ENCODE data around the gene TPGS1.
A peak's percentile ranks its signal among the peaks of the same experiment; 100 is the strongest.

The TPGS1 gene

GRCh38 chr19:522726-523125, 15.4 kb downstream of the TPGS1 start:
- DNase-seq, result no peak

DNA sequence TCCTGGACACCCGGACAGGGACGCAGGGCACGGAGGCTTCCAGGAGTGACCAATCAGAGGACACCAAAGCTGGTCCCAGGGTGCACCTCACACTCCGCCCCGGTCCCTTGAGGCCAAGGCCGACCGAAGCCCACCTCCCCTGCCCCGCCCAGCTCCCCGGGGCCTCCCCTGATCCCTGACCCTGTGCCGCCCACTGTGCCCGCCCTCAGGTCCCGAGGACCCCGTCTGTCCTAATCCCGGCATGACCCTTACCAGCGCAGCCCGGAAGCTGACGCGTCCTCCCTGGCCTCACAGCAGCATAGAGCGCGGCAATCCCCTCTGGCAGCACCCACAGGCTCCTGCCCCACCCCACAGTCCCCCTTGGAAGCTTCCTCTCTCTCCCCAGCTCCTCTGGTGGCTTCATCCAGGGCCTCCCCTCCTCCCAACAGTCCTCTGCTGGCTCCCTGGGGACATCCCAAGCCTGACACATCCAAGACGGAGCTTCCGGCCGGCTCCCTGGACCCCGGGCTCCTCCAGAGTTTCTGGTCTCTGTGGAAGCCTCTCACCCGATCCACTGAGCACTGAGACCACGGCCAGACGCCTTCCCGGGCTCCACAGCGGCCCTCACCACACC, 16.9 kb downstream of the TPGS1 start:
- DNase-seq, result no peak

DNA sequence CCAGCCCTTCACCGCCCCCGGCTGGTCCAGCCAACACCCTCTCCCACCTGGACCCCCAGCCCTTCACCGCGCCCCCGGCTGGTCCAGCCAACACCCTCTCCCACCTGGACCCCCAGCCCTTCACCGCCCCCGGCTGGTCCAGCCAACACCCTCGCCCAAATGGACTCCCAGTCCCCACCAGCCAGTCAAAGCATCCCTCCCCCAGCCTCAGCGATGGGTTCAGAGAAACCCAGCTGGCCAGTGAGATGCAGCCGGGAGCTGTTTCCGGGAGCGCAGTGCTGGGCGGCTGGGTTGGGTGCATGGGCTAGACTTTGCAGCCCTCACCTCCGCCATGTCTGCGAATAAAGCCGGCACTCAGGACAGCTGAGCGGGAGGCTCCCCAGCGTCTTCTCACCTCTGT, 17.7 kb downstream of the TPGS1 start:
- no peak for DNase-seq

DNA sequence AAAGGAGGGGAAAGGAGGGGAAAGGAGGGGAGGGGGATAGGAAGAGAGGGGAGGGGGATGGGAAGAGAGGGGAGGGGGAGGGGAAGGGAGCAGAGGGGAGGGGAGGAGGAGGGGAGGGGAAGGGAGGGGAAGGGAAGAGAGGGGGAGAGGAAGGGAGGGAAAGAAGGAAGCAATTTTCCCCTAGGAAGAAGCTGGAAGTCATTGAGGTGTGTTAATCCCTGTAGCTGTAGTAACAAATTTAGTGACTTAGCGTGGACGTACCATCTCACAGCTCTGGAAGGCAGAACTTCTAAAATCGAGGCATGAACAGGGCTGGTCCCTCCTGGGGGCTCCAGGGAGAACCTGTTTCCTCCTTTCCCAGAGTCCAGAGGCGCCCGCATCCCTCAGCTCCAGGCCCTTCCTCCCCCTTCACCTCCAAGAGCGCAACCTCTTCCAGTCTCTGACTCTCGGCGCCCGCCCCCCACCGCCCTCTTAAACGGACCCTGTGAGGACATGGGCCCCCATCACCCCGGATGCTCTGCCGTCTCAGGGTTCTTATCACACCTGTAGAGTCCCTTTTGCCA, 18.6 kb downstream of the TPGS1 start:
- DNase-seq, result no peak

DNA sequence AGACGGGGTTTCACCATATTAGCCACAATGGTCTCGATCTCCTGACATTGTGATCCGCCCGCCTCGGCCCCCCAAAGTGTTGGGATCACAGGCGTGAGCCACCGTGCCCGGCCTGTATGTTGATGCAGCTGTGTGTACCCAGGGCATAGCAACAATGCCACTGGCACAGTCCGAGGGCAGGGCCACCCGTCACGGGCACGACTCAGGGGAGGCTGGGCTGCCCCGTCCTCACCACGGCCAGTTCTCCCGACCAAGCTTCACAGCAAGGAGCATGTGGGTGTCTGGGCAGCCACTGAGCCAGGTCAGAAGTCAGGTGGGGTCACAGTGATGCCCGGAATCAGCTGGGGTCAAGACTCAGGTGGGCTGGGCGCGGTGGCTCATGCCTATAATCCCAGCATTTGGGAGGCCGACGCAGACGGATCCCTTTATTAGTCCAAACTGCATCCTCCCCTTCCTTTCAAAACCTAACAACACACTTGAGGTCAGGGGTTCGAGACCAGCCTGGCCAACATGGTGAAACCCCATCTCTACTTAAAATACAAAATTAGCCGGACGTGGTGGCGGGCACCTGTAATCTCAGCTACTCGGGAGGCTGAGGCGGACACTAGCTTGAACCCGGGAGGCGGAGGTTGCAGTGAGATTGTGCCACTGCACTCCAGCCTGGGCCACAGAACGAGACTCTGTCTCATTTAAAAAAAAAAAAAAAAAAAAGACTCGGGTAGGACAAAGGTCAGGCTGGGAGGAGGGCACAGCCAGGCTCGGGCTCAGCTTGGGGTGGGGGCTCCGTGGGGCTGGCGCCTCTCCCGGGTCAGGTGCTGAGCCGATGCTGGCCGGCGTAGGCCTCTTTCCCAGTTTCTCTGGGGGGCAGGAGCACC, 23.1 kb downstream of the TPGS1 start:
- DNase-seq, result no peak

DNA sequence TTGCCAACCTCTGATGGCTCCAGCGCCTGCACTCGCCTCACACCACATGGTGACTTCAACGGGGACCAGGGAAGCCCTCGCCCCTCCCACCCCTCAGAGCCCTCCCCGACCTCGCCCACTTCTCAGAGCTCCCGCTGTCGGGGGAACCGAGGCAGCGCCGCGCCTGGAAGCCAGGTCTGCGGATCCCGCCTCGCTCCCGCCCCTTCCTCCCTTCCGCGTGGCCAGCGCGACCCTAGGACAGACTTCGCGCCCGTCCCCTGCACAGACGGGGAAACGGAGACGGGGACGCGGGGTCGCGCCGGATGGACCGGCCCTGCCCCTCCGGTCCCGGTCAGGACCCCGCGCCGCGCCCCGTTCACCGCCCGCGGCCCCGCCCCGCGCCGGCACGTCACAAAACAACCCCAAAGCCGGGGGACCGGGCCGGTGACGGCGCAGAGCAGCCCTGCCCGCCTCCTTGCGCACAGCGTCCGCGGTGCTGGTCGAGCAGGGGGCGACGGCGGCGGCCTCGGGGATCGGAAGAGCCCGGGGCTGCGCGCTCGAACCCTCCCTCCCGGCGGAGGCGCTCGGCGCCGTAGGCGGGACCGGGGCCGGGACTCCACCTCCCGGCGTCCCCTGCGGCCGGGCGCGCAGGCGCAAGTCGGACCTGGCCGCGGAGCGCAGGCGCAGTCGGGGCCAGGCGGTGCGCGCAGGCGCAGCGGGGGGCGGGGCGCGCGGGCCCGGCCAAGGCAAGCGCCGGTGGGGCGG, 23.9 kb downstream of the TPGS1 start:
- peak; percentile 95 for DNase-seq

DNA sequence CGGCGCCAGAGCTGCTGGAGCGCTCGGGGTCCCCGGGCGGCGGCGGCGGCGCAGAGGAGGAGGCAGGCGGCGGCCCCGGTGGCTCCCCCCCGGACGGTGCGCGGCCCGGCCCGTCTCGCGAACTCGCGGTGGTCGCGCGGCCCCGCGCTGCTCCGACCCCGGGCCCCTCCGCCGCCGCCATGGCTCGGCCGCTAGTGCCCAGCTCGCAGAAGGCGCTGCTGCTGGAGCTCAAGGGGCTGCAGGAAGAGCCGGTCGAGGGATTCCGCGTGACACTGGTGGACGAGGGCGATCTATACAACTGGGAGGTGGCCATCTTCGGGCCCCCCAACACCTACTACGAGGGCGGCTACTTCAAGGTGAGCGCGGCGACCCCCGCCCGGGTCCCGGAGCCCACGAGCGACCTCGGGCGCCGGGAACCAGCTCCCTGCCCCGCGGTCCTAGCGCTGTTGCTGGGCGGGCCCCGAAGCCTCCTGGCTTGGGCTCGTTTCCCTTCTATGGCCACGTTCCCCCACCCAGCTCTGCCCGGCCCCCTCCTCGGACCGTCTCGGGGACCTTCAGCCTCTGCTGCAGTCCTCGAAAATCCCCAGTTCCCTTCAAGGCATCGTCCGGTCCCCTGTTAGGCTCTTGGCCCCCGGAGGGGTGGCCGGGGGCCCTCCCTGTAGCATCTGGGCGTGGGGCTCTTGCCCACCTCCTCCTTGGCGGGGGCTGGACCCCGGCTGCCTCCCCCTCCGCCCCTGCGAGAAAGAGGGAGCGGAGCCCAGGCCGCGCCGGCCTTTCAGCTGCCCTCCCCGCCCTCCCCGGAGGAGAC, 24.7 kb downstream of the TPGS1 start, which contains the start of gene CDC34:
TSS of gene CDC34 (plus strand) at position 8 of the 808 bp plus-strand sequence. CDS start at position 180, 172 bp downstream.
- peak; percentile 46 for DNase-seq

- DNase-seq, result peak; percentile 81
Measured at GRCh38 chr19:532561-533363, 25.5 kb downstream of the TPGS1 start.

DNA sequence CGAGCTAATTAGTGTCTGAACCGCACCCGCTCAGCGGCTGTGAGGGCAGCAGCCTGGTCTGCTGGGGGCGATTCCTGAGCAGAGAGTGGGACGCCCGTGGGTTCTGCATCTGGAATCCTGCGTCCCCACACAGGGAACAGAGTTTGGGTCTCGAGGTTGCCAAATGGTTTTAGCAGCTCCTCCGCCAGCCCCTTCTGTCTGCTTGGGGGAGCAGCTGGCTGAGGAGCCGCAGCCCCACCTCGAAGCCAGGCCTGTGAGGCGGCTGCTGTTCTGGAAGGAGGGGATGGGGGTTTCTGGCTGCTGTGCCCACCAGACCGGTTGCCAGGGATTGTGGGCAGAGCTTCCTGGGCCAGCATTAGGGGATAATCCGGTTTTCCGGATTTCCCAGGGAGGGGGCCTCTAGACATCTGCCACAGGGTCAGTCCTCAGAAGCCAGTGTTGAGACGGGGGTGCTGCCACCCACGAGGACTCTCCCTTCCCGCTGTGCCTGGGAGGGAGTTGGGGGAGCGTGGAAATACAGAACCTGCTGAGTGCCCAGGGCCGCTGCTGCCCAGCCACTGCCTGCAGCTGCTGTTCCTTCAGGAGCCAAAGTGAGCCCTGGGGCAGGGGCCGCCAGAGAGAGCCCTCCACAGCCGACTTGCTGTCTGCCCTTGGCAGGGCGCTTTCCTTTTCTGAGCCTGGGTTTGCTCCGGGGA, 26.2 kb downstream of the TPGS1 start:
- DNase-seq, result no peak

GRCh38 chr19:534088-534487, 26.8 kb downstream of the TPGS1 start:
- DNase-seq, result no peak

DNA sequence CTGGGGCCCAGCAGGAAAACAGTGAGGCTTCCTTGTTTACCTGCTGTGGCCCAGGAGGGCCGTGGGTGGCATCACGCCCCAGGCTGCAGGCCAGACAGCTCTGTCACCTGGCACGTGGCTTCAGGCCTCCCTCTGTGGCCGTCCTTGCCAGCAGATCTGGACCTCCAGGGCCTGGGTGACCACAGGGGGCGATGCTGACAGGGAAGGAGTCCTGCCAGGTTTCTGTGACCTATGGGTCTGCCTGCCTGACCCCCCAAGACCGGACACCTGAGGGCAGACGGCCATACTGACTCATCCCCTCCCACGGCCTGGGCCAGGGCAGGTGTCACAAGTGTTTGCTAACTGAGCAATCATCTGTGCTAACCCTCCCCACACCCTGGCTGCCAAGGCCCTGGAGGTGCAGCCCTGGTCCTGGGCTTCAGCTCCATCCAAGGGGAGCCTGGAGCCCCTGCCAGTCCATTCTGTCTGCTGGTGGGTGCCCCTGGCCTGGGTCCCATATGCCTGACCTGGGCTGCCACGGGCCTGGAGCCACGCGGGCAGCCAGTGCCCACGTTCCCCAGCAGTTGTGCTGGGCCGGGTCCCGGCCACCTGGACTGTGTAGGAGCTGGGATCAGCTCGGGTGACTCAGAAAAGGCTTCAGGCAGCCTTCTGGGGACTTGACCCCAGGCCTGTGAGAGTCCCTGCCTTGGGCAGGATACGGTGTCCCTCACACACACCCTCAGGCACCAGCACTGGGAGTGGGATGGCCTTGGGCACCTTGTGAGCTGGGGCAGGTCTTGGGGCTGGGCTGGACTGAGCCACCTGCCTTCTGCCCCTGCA, 27.9 kb downstream of the TPGS1 start:
- no peak for DNase-seq

DNA sequence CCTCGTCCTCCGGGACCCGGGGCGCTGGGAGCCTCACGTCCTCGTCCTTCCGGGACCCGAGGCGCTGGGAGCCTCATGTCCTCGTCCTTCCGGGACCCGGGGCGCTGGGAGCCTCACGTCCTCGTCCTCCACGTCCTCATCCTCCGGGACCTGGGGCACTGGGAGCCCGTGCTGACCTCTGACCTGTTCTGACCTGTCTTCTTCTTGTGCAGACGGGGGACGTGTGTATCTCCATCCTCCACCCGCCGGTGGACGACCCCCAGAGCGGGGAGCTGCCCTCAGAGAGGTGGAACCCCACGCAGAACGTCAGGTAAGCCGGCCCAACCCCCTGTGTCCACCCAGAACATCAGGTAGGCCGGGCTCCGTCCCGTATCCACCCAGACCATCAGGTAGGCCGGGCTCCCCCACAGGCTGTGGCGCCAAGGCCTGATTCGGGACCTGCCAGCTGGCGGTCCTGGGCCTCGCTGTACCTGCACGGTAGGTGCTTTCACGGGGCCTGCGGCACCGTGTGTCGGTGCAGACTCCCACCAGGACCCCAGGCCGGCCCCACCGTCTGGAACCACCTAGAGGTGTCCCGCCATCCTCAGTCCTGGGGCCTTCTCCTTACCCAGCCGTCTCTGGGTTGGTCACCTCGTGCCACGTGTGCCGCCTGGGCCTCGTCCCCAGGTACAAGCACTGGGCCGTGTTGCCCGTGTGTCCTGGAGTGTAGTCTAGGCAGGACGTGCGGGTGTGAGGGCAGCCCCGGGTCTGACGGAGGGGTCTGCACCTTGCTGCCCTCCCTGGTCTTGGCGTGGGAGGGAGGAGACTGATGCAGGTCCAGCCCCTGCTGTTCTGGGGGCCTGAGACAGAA, 29.0 kb downstream of the TPGS1 start:
- no peak for DNase-seq

- no peak for DNase-seq
Measured at GRCh38 chr19:536881-537404, 29.6 kb downstream of the TPGS1 start.

DNA sequence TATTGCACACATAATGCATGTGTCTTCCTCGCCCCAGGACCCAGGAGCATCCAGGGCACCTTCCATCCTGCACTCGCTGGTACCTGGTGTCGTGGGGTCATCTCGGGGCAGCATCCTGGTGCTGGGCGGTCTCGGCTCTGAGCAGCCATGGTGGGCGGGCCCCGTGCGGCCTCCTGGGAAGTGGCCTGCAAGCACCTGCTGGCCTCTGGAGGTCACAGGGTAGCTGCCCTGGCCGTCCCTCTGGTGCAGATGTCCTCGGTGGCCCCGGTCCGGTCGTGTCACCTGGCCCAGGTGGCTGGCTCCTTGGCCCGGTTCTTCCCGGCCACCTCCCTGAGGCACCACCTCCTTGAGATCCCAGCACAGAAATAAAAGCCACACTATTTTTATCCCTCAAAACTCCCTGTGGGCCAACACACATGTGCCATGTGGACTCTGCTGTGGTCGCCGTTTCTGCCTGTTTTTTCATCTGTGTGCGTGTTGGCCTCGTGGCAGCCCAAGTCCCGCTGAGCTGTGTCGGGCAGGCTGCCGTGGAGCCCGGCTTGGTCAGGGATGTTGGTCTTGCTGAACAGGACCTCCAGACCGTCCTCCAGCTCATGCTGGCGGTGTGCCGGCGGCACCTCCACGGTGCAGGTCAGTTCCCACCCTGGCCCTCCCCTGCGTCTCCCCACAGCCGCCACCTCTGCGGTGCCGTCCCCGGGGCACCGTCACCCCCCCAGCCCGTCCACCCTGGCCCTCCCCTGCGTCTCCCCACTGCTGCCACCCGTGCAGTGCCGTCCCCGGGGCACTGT, 31.5 kb downstream of the TPGS1 start:
- DNase-seq, result no peak

- DNase-seq, result no peak
Measured at GRCh38 chr19:539429-540030, 32.2 kb downstream of the TPGS1 start.

DNA sequence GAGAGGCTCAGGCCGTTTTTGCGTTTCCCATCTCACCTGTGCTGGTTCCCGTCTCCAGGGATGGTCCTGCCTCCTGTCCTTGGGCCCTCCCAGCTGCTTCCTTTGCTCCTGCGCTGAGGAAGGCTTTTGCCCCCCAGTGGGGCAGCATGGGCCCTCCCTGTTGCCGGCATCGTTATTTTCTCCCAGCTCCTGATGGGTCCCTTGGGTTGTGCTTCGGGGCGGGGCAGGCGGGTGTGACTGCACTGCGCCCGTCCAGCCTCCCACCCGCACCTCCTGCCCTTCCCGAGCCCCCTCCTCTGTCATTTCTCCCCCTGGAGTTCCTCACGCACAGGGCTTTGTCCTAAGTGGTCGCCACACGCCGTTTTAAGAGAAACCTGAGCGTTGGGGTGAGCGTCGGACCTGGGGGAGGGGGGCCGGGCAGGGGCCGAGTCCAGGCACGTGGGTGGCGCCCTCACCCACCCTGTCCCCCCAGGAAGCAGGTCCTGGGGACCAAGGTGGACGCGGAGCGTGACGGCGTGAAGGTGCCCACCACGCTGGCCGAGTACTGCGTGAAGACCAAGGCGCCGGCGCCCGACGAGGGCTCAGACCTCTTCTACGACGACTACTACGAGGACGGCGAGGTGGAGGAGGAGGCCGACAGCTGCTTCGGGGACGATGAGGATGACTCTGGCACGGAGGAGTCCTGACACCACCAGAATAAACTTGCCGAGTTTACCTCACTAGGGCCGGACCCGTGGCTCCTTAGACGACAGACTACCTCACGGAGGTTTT, 33.8 kb downstream of the TPGS1 start:
- DNase-seq, result no peak

GRCh38 chr19:541699-542098, 34.4 kb downstream of the TPGS1 start:
- DNase-seq, result no peak

Measured in hematopoietic multipotent progenitor cell treated with erythropoietin and hydrocortisone succinate and interleukin-3 and kit ligand, for 4 days (in vitro differentiated cells).